Measurements from ENCODE around the gene PLOD2. TPM values are rescaled to one million over a fixed set of nuclear protein-coding genes. Genes with fewer than 3 reads are reported as not detected.

The PLOD2 gene
- total and polyA plus RNA-seq, 2 of the 8 experiments (the other 6 are each of a cell fraction or from before 2014, with no cell fraction given) = 4.0 to 28.7 TPM

GRCh38 chr3:146102885-146103284, 58.1 kb downstream of the PLOD2 start:
- CTCF ChIA-PET (ENCODE audit: partially characterized antibody) = interaction anchor here (0.5 to 1.8 kb wide), 3 partner anchors 53 to 624 kb away, joined by 3 to 4 read pairs (median 4); no protein-coding TSS in a partner anchor
- H4K91ac ChIP-seq (replicated peaks; ENCODE audit: insufficient read length, low read length) = no peak overlapping the region
- no peak for TF ChIP-seq POU5F1 (IDR thresholded peaks at IDR 0.05; ENCODE audit: low read depth, low read length)
- TF ChIP-seq KDM1A (IDR thresholded peaks at IDR 0.05; ENCODE audit: borderline replicate concordance, low read length) = no peak
- TF ChIP-seq HDAC2 (IDR thresholded peaks at IDR 0.05; ENCODE audit: borderline replicate concordance in 1 of 2, low read depth in 2 of 2, low read length in 2 of 2) = no peak
- no peak for TF ChIP-seq RNF2 (IDR thresholded peaks at IDR 0.05; ENCODE audit: borderline replicate concordance, low read depth, low read length, missing control alignments, poor library complexity, severe bottlenecking)
- no peak for TF ChIP-seq BCL11A (IDR thresholded peaks at IDR 0.05; ENCODE audit: low read depth in 2 of 2, low read length in 2 of 2)
- no peak for TF ChIP-seq POLR2AphosphoS5 (IDR thresholded peaks at IDR 0.05; ENCODE audit: low read depth, low read length)
- TF ChIP-seq MAFK (IDR thresholded peaks at IDR 0.05; ENCODE audit: low read depth, low read length) = no peak
- no peak for TF ChIP-seq JUND (IDR thresholded peaks at IDR 0.05; ENCODE audit: low read length)
- TF ChIP-seq JUN (IDR thresholded peaks at IDR 0.05; ENCODE audit: low read depth, low read length) = no peak
- TF ChIP-seq, protein P1, sequence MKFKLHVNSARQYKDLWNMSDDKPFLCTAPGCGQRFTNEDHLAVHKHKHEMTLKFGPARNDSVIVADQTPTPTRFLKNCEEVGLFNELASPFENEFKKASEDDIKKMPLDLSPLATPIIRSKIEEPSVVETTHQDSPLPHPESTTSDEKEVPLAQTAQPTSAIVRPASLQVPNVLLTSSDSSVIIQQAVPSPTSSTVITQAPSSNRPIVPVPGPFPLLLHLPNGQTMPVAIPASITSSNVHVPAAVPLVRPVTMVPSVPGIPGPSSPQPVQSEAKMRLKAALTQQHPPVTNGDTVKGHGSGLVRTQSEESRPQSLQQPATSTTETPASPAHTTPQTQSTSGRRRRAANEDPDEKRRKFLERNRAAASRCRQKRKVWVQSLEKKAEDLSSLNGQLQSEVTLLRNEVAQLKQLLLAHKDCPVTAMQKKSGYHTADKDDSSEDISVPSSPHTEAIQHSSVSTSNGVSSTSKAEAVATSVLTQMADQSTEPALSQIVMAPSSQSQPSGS (IDR thresholded peaks at IDR 0.05; ENCODE audit: low read length) = no peak
- no peak for TF ChIP-seq KDM4A (IDR thresholded peaks at IDR 0.05; ENCODE audit: low read depth, low read length, severe bottlenecking)

More at GRCh38 chr3:146102885-146103284, 58.1 kb downstream of the PLOD2 start:
- no peaks in the 10 kb centered on the region for H3K27me3 ChIP-seq (replicated peaks in 1 of 4; ENCODE audit: control insufficient read depth in 3 of 4, extremely low read depth in 1 of 4, insufficient read depth in 3 of 4, low read length in 3 of 4)
- H2BK12ac ChIP-seq (ENCODE audit: low read depth, low read length) = no peak overlapping the region
- no peak overlapping the region for H2BK120ac ChIP-seq (replicated peaks; ENCODE audit: low read depth, low read length)
- no peak overlapping the region for H3K9ac ChIP-seq (replicated peaks in 1 of 4; ENCODE audit: extremely low read depth in 1 of 4, low read depth in 3 of 4, low read length in 3 of 4)
- no peak overlapping the region for H2BK20ac ChIP-seq (ENCODE audit: low read length)
- 0 out of 4 replicates have a peak, but pooled peaks cover 0 to under 1% of the 10 kb centered on the region in 2 experiments for H3K9me3 ChIP-seq (ENCODE audit: insufficient read depth in 2 of 2, low read depth in 1 of 2, low read length in 1 of 2)
- no peak overlapping the region for H2BK5ac ChIP-seq (ENCODE audit: low read depth, low read length)
- no peak overlapping the region for H2AK5ac ChIP-seq (ENCODE audit: low read depth, low read length)
- H3K79me2 ChIP-seq (ENCODE audit: control insufficient read depth in 1 of 2, insufficient read depth in 2 of 2, low read length in 2 of 2) = no peaks in the 10 kb centered on the region
- H3K79me1 ChIP-seq (ENCODE audit: low read depth, low read length) = no peaks in the 10 kb centered on the region
- H4K20me1 ChIP-seq (replicated peaks in 1 of 2; ENCODE audit: control insufficient read depth in 1 of 2, insufficient read depth in 2 of 2, low read length in 2 of 2) = no peaks in the 10 kb centered on the region
- peak overlapping the region; percentile 48; the same call in 1 of the 2 replicates for H3K27ac ChIP-seq (ENCODE audit: low read depth, low read length)
- no peak overlapping the region for H3K56ac ChIP-seq (replicated peaks; ENCODE audit: insufficient read length, low read depth, low read length)
- no peak overlapping the region for H4K5ac ChIP-seq (ENCODE audit: insufficient read length, low read depth, low read length)
- H3K4me3 ChIP-seq (ENCODE audit: extremely low read depth in 1 of 4, insufficient read depth in 2 of 4, low read depth in 3 of 4, low read length in 4 of 4) = no peak overlapping the region
- WGBS, 2 experiments (ENCODE audit: extremely low coverage in 1 of 2, insufficient coverage in 1 of 2, insufficient read length in 1 of 2, insufficient replicate concordance in 2 of 2, low coverage in 1 of 2, low lambda C conversion rate in 2 of 2, missing lambda C conversion rate in 1 of 2) = 83% methylated on average over 3 of the region's 3 CpGs; no CpG with 5 or more reads in 1 of the 2 experiments
- POLR2A ChIA-PET (ENCODE audit: partially characterized antibody) = interaction anchor here (1.3 kb wide), 1 partner anchor 58 kb away, joined by 3 read pairs; the partner anchor contains the start of gene PLOD2
- peaks cover 0 to 2% (median 0%) of the 10 kb centered on the region in 4 experiments; a peak in 2 of 8 replicates for H3K36me3 ChIP-seq (ENCODE audit: control insufficient read depth in 2 of 4, insufficient read depth in 4 of 4, low read length in 3 of 4)
- H2BK15ac ChIP-seq (ENCODE audit: low read length) = 0 out of 2 replicates have a peak overlapping the region, but pooled peaks have one; percentile 4
- DNase-seq (ENCODE audit: low read depth in 1 of 2, low spot score in 2 of 2) (no peak), FAIRE-seq (no peak)
- peaks cover 2% of the 10 kb centered on the region; the same call in 1 of the 2 replicates for H3K23me2 ChIP-seq (ENCODE audit: low read depth, low read length)
- H4K8ac ChIP-seq (ENCODE audit: extremely low read depth, insufficient read depth, low read length) = no peak overlapping the region
- no peak overlapping the region for H3K23ac ChIP-seq (ENCODE audit: insufficient read length)
- H3K4me2 ChIP-seq (ENCODE audit: insufficient read depth in 1 of 2, low read depth in 2 of 2, low read length in 2 of 2) = no peak overlapping the region
- H3K18ac ChIP-seq (ENCODE audit: extremely low read depth, low read length) = no peak overlapping the region
- H3K4me1 ChIP-seq (replicated peaks in 1 of 4; ENCODE audit: control insufficient read depth in 3 of 4, insufficient read depth in 4 of 4, low read length in 3 of 4) = no peaks in the 10 kb centered on the region; a peak in 1 of 7 replicates
- H2AFZ ChIP-seq (ENCODE audit: low read length) = no peak overlapping the region
- no peak overlapping the region for H3K4ac ChIP-seq (replicated peaks; ENCODE audit: insufficient read length, low read depth, low read length)
- no peak overlapping the region for H3K14ac ChIP-seq (ENCODE audit: insufficient read length)

All from H1 (cell line).